Natural killer cell (primary cell): ENCODE data around the gene DUSP22. TPM values are rescaled to one million over a fixed set of nuclear protein-coding genes. Genes with fewer than 3 reads are reported as not detected.

Experiments
- ATAC-seq, 3 donors: fragments of 150-1000 bp in 2 of 3; fragments of 200-7000 bp in 1 of 3; cut with Tn5 transposase; 1 replicate in 1 of 3; 2 replicates in 2 of 3; pipeline ENCODE4 v1.10.0; 2021; ENCODE audit warnings: mild to moderate bottlenecking in 2 of 3, moderate library complexity in 2 of 3
- DNase-seq, 2 donors: peaks; one replicate each; pipeline versions ENCODE4 v3.0.0 to v3.0.0-alpha.2; 2013 to 2021; ENCODE audit warnings: mixed read lengths in 1 of 2
- H3K27ac ChIP-seq: one replicate; pipeline ENCODE4 v1.5.1; 2013; ENCODE audit warnings: mild to moderate bottlenecking, low read length
- H3K27me3 ChIP-seq: one replicate; pipeline ENCODE4 v1.6.1; 2013; ENCODE audit warnings: low read length; ENCODE audit not compliant: control insufficient read depth, insufficient read depth
- H3K36me3 ChIP-seq: one replicate; pipeline ENCODE4 v1.6.1; 2013; ENCODE audit warnings: low read length; ENCODE audit not compliant: control insufficient read depth, insufficient read depth
- H3K4me1 ChIP-seq: one replicate; pipeline ENCODE4 v1.6.1; 2013; ENCODE audit warnings: low read length; ENCODE audit not compliant: control insufficient read depth, insufficient read depth
- H3K4me3 ChIP-seq: one replicate; pipeline ENCODE4 v1.5.1; 2013; ENCODE audit warnings: low read length
- H3K9me3 ChIP-seq: one replicate; pipeline ENCODE4 v1.6.1; 2013; ENCODE audit warnings: low read length; ENCODE audit not compliant: control insufficient read depth, insufficient read depth
- H3K27ac Mint-ChIP-seq, 2 donors: one replicate each; pipeline ENCODE4 v1.8.0; 2022; ENCODE audit warnings: mild to moderate bottlenecking in 2 of 2, mixed read lengths in 2 of 2, moderate library complexity in 1 of 2
- H3K27me3 Mint-ChIP-seq, 2 donors: one replicate each; pipeline ENCODE4 v1.8.0; 2022; ENCODE audit warnings: low read depth in 2 of 2, mixed read lengths in 2 of 2
- H3K36me3 Mint-ChIP-seq: one replicate; pipeline ENCODE4 v1.8.0; 2022; ENCODE audit warnings: mixed read lengths
- H3K4me1 Mint-ChIP-seq, 2 donors: one replicate each; pipeline ENCODE4 v1.8.0; 2022; ENCODE audit warnings: mixed read lengths in 2 of 2
- H3K4me3 Mint-ChIP-seq: one replicate; pipeline ENCODE4 v1.8.0; 2022; ENCODE audit warnings: mild to moderate bottlenecking, moderate library complexity, mixed read lengths
- H3K9me3 Mint-ChIP-seq, 2 donors: one replicate each; pipeline ENCODE4 v1.8.0; 2022; ENCODE audit warnings: mixed read lengths in 2 of 2
- CTCF ChIP-seq: fragments of 200-600 bp; IDR thresholded peaks from one replicate; pipeline ENCODE4 v1.8.0; 2022; ENCODE audit warnings: antibody characterized with exemption
- WGBS: methylation state at CpG from one replicate; pipeline ENCODE4 v1.1.7; 2013; ENCODE audit warnings: missing lambda C conversion rate; ENCODE audit not compliant: insufficient coverage; 5-methylcytosine and 5-hydroxymethylcytosine counted together
- intact Hi-C: fragments of 100-400 bp; cut with micrococcal nuclease; formaldehyde crosslinking; loops from one replicate; pipeline ENCODE4 v1.14.2; 2022
- total RNA-seq, 4 donors: library from RNA; stranded (reverse); fragments of 120-200 nt in 1 of 4; gene quantifications; one replicate each; pipeline versions ENCODE4 v1.2.3 to v1.2.4, GENCODE V29; 2013 to 2022

The DUSP22 gene
- total RNA-seq, 3 donors from 2014 or later (not counting 1 experiment from before 2014, with no cell fraction given), result 50.4 to 61.5 (median 56.6) TPM

GRCh38 chr6:322259-322930, 30.1 kb downstream of the DUSP22 start:
- intact Hi-C loops, result no loop called here
- Histone ChIP-seq H3K4me1 (peaks cover 27% of the 10 kb centered on the region), H3K9me3 (no peaks in the 10 kb centered on the region), H3K27ac (no peak overlapping the region), H3K36me3 (no peaks in the 10 kb centered on the region), H3K27me3 (no peaks in the 10 kb centered on the region), H3K4me3 (no peak overlapping the region)
- 79% methylated on average over 13 of the region's 14 CpGs for WGBS
- Mint-ChIP-seq H3K4me3 (no peak overlapping the region), H3K36me3 (no peaks in the 10 kb centered on the region), H3K27ac (no peak overlapping the region), H3K4me1 (peaks cover 21 to 22% of the 10 kb centered on the region in 2 donors), H3K27me3 (peaks cover 0 to under 1% of the 10 kb centered on the region in 2 donors), H3K9me3 (no peaks in the 10 kb centered on the region)
- no peak for DNase-seq
- ATAC-seq, result no peak
- no peak for TF ChIP-seq CTCF

- Mint-ChIP-seq H3K27ac (no peak overlapping the region), H3K4me3 (no peak overlapping the region), H3K4me1 (peaks cover 14 to 21% of the 10 kb centered on the region in 2 donors), H3K36me3 (no peaks in the 10 kb centered on the region), H3K27me3 (peaks cover 0 to 3% of the 10 kb centered on the region in 2 donors), H3K9me3 (no peaks in the 10 kb centered on the region)
- no peaks in the 10 kb centered on the region for H3K27me3 ChIP-seq
- no peaks in the 10 kb centered on the region for H3K9me3 ChIP-seq
- intact Hi-C loops, result no loop called here
- ATAC-seq, result no peak
- 79% methylated on average over 12 of the region's 12 CpGs for WGBS
- no peak for TF ChIP-seq CTCF
- no peak overlapping the region for H3K4me3 ChIP-seq
- no peak for DNase-seq
- H3K4me1 ChIP-seq, result peaks cover 22% of the 10 kb centered on the region
- no peak overlapping the region for H3K27ac ChIP-seq
- H3K36me3 ChIP-seq, result no peaks in the 10 kb centered on the region
Observed at GRCh38 chr6:322940-323729, 30.8 kb downstream of the DUSP22 start.

DNA sequence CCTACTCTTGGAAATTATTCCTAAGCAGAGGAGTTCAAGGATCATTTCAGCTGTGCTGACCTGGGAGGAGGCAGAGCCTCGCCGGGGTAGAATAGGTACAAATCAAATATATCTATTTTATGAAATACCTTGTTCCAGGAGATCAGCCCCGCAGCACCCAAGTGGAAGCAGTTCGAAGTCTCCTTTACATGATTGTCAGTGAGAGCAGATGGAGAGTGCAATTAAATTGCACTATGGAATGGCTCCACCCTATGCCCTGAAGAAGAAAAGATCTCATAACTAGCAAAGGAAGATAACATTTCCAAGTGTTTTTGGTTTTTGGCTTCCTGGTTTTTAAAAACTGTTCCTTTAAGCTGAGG, 31.4 kb downstream of the DUSP22 start:
- no peaks in the 10 kb centered on the region for H3K36me3 ChIP-seq

More for the DNA sequence above, 31.4 kb downstream of the DUSP22 start:
- Histone ChIP-seq H3K27ac (no peak overlapping the region), H3K9me3 (no peaks in the 10 kb centered on the region), H3K27me3 (no peaks in the 10 kb centered on the region), H3K4me3 (no peak overlapping the region), H3K4me1 (peaks cover 17% of the 10 kb centered on the region)
- Mint-ChIP-seq H3K27ac (no peak overlapping the region), H3K9me3 (no peaks in the 10 kb centered on the region), H3K36me3 (no peaks in the 10 kb centered on the region), H3K4me3 (no peak overlapping the region), H3K27me3 (peaks cover 0 to 3% of the 10 kb centered on the region in 2 donors), H3K4me1 (peaks cover 8 to 15% of the 10 kb centered on the region in 2 donors)
- no peak for DNase-seq
- intact Hi-C loops, result no loop called here
- TF ChIP-seq CTCF, result no peak
- ATAC-seq, result no peak
- 100% methylated on average over 2 of the region's 4 CpGs for WGBS
